Gastrocnemius medialis (tissue), 4 donors: ENCODE results near the gene HOXB8.

Experiments used
- CTCF ChIP-seq, 5 experiments: fragments of 450-650 bp in 3 of 5; fragments of 200-600 bp in 2 of 5; sonication (generic) in 2 of 5; IDR thresholded peaks in 4 of 5; conservative IDR thresholded peaks in 1 of 5; 1 replicate in 4 of 5; 2 replicates in 1 of 5; pipeline ENCODE4 v1.5.1; 2016 to 2019; ENCODE audit warnings: antibody characterized with exemption in 5 of 5, mild to moderate bottlenecking in 3 of 5, moderate library complexity in 3 of 5
- POLR2A ChIP-seq, 2 donors: fragments of 450-650 bp; IDR thresholded peaks; one replicate each; pipeline ENCODE4 v1.6.1; 2017; ENCODE audit warnings: antibody characterized with exemption in 2 of 2, mild to moderate bottlenecking in 2 of 2, moderate library complexity in 2 of 2

DNA sequence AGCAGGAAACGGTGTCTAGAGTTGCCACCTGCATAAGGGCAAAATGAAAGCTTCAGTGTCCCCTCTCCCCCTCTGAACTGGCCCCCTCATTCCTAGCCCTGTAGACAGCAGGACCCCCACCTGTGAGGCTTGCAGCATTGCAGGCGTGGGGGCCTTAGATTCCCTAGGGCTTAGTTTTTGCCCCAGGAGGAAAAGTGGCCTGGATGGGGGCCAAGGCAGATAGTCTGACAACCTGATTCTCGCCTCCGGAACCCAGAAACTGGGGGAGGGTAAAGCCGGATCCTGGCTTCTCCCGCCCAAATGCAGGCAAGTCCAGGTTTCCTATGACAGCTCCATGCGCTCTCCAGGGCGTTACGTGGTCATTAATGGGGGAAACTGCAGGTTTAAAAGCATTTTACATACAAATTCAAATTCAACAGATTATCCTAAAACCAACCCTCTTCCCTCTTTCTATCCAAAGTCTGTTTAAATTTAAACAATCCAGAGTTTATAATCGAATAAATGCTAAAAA, 9.6 kb downstream of the HOXB8 start:
- TF ChIP-seq CTCF (IDR thresholded peaks at IDR 0.05 in 4 of 5, conservative IDR thresholded peaks at IDR 0.05 in 1 of 5) (no peak), POLR2A (IDR thresholded peaks at IDR 0.05) (no peak)
